ENCODE measurements around the gene DNAJC11.
"Not testable (repeated sequence)": the region's sequence is repeated elsewhere in the genome, so short reads cannot be mapped to it uniquely, and the experiment has no call there.

The DNAJC11 gene

GRCh38 chr1:6648556-6648955 is 53.1 kb downstream of the DNAJC11 start:
- no peak for DNase-seq

GRCh38 chr1:6646499-6647148 is 55.0 kb downstream of the DNAJC11 start:
- peak; percentile 45 to 68 for DNase-seq

- DNase-seq = no peak
Measured at GRCh38 chr1:6645018-6645417, 56.6 kb downstream of the DNAJC11 start.

- not testable (repeated sequence) for DNase-seq
Measured at GRCh38 chr1:6640867-6641266, 60.7 kb downstream of the DNAJC11 start.

GRCh38 chr1:6638226-6638625 is 63.4 kb downstream of the DNAJC11 start:
- no peak for DNase-seq

- DNase-seq = no peak
Measured at GRCh38 chr1:6637770-6638169, 63.8 kb downstream of the DNAJC11 start.

- not testable (repeated sequence) for DNase-seq
Measured at GRCh38 chr1:6636778-6637177, 64.8 kb downstream of the DNAJC11 start.

- DNase-seq = no peak
Measured at GRCh38 chr1:6635910-6636760, 65.5 kb downstream of the DNAJC11 start.

- DNase-seq = no peak
Measured at GRCh38 chr1:6635161-6635909, 66.3 kb downstream of the DNAJC11 start.

GRCh38 chr1:6634371-6635052 is 67.1 kb downstream of the DNAJC11 start:
- DNase-seq = no peak

- no peak for DNase-seq
Measured at GRCh38 chr1:6632588-6633514, 68.8 kb downstream of the DNAJC11 start.

- DNase-seq = no peak
Measured at GRCh38 chr1:6631058-6631457, 70.6 kb downstream of the DNAJC11 start.

GRCh38 chr1:6630027-6630426 is 71.6 kb downstream of the DNAJC11 start:
- no peak for DNase-seq

- no peak for DNase-seq
Measured at GRCh38 chr1:6628971-6629479, 72.6 kb downstream of the DNAJC11 start.

GRCh38 chr1:6627841-6628545 is 73.6 kb downstream of the DNAJC11 start:
- no peak for DNase-seq

GRCh38 chr1:6627031-6627430 is 74.6 kb downstream of the DNAJC11 start:
- DNase-seq = no peak

GRCh38 chr1:6625584-6626149 is 75.9 kb downstream of the DNAJC11 start:
- DNase-seq = no peak

- DNase-seq = peak; percentile 53 to 67
Measured at GRCh38 chr1:6624710-6625583, 76.7 kb downstream of the DNAJC11 start, which contains the start of gene THAP3. THAP3 (plus strand) TSS chr1:6624868; CDS start chr1:6625219, 351 bp downstream.

GRCh38 chr1:6623269-6623965 is 78.2 kb downstream of the DNAJC11 start:
- DNase-seq = no peak
